CD4-positive, alpha-beta T cell treated with Interleukin-4 for 1 hour (primary cell): ENCODE results near the gene TAC4.

Source experiments
- DNase-seq, 2 donors: peaks; one replicate each; pipeline ENCODE4 v3.0.0-alpha.2; 2020 to 2022

The TAC4 gene

GRCh38 chr17:49798738-49799137, 49.1 kb downstream of the TAC4 start:
- DNase-seq: no peak

GRCh38 chr17:49798182-49798581, 49.7 kb downstream of the TAC4 start:
- no peak for DNase-seq

GRCh38 chr17:49795372-49795771, 52.5 kb downstream of the TAC4 start:
- no peak for DNase-seq

- no peak for DNase-seq
Measured at GRCh38 chr17:49793309-49793708, 54.6 kb downstream of the TAC4 start.

GRCh38 chr17:49789243-49789578, 58.7 kb downstream of the TAC4 start:
- DNase-seq: no peak

- DNase-seq: peak; percentile 99 to 100
Measured at GRCh38 chr17:49788478-49789242, 59.2 kb downstream of the TAC4 start, which contains the start of gene KAT7. KAT7 (plus strand) TSS chr17:49788681; CDS start chr17:49788835, 154 bp downstream.
